NB4 (cell line): ENCODE data around the gene DEAF1.

ENCODE experiments used
- POLR2A ChIP-seq: IDR thresholded peaks from 2 replicates; pipeline ENCODE4 v1.6.1; 2011; ENCODE audit warnings: mild to moderate bottlenecking; ENCODE audit not compliant: insufficient read length; ENCODE audit errors: extremely low read depth
- TF ChIP-seq, protein P1 (sequence below): IDR thresholded peaks from one replicate; pipeline ENCODE4 v1.5.1; 2012; ENCODE audit warnings: low read depth, low read length
- TF ChIP-seq, protein P2 (sequence below): IDR thresholded peaks from 2 replicates; pipeline ENCODE4 v1.6.1; 2011; ENCODE audit warnings: low read depth, low read length

DNA sequence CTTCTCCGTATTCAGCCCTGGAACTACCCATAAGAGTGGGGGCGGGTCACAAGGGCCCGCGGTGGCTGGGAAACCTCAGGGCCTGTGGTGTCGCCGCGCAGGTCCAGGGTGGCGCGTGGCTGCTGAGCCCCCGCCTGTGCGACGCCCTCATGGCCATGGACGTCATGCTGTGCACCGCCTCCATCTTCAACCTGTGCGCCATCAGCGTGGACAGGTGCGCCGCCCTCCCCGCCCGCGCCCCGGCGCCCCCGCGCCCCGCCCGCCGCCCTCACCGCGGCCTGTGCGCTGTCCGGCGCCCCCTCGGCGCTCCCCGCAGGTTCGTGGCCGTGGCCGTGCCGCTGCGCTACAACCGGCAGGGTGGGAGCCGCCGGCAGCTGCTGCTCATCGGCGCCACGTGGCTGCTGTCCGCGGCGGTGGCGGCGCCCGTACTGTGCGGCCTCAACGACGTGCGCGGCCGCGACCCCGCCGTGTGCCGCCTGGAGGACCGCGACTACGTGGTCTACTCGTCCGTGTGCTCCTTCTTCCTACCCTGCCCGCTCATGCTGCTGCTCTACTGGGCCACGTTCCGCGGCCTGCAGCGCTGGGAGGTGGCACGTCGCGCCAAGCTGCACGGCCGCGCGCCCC lies 55.6 kb downstream of the DEAF1 start:
- TF ChIP-seq, protein P1, sequence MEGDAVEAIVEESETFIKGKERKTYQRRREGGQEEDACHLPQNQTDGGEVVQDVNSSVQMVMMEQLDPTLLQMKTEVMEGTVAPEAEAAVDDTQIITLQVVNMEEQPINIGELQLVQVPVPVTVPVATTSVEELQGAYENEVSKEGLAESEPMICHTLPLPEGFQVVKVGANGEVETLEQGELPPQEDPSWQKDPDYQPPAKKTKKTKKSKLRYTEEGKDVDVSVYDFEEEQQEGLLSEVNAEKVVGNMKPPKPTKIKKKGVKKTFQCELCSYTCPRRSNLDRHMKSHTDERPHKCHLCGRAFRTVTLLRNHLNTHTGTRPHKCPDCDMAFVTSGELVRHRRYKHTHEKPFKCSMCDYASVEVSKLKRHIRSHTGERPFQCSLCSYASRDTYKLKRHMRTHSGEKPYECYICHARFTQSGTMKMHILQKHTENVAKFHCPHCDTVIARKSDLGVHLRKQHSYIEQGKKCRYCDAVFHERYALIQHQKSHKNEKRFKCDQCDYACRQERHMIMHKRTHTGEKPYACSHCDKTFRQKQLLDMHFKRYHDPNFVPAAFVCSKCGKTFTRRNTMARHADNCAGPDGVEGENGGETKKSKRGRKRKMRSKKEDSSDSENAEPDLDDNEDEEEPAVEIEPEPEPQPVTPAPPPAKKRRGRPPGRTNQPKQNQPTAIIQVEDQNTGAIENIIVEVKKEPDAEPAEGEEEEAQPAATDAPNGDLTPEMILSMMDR, result no peak
- no peak for TF ChIP-seq POLR2A
- TF ChIP-seq, protein P2, sequence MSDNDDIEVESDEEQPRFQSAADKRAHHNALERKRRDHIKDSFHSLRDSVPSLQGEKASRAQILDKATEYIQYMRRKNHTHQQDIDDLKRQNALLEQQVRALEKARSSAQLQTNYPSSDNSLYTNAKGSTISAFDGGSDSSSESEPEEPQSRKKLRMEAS, result no peak
